Measurements from ENCODE around the gene CAPN12.

CAPN12 gene

GRCh38 chr19:38728752-38729541 lies 15.3 kb downstream of the CAPN12 start:
- H3K27me3 ChIP-seq (ENCODE audit: control insufficient read depth, insufficient read depth, low read length) = no peaks in the 10 kb centered on the region
- H3K27ac ChIP-seq (ENCODE audit: low read depth, low read length) = no peak overlapping the region
- no peak overlapping the region for H3K9ac ChIP-seq (ENCODE audit: low read length)
- no peaks in the 10 kb centered on the region for H3K9me3 ChIP-seq (ENCODE audit: control insufficient read depth, insufficient read depth, low read depth, low read length)
- H3K4me1 ChIP-seq (ENCODE audit: control insufficient read depth, insufficient read depth, low read length) = peaks cover 6% of the 10 kb centered on the region; the same call in 1 of the 2 replicates
- H3K4me3 ChIP-seq (ENCODE audit: low read depth, low read length) = no peak overlapping the region
- H3K36me3 ChIP-seq (ENCODE audit: control insufficient read depth, insufficient read depth, low read length) = peaks cover 76% of the 10 kb centered on the region

DNA sequence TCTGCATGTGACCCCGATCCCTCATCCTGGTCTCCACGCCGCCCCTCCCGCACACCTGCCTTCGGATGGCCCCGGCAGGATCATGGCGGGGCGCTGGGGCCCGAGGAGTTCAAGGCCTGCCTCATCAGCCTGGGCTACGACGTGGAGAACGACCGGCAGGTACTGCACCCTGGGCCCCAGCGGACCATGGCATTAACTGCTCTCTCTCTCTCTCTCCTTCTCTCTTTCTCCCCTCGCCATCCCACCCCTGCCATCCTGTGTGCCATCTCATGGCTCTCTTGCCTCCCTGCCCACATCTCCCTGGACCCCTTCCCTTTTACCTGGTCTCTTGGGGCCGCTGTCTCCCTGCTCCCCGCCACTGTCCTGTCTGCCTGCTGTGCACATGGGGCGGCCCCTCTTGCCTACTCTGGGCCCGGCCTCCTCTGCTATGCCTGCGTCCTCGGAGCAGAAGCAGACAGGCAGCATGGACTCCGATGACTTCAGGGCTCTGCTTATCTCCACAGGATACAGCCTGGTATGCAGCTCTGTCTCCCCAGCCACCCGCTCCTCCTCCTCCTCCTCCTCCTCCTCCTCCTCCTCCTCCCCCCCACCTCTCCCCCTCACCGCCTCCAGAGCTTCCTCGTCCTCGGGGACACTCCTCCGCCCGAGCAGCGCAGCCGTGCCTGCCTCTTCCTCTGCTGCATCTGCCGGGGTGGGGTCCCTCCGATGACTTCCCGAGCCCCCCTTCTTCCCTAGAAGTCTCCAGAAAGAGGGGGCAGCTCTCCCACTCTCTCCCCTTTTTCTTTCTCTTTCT lies 16.2 kb downstream of the CAPN12 start:
- Histone ChIP-seq H3K27ac (ENCODE audit: low read depth, low read length) (no peak overlapping the region), H3K4me1 (ENCODE audit: control insufficient read depth, insufficient read depth, low read length) (peaks cover 6% of the 10 kb centered on the region; the same call in 1 of the 2 replicates), H3K4me3 (ENCODE audit: low read depth, low read length) (no peak overlapping the region), H3K9ac (ENCODE audit: low read length) (no peak overlapping the region), H3K9me3 (ENCODE audit: control insufficient read depth, insufficient read depth, low read depth, low read length) (no peaks in the 10 kb centered on the region), H3K27me3 (ENCODE audit: control insufficient read depth, insufficient read depth, low read length) (no peaks in the 10 kb centered on the region), H3K36me3 (ENCODE audit: control insufficient read depth, insufficient read depth, low read length) (peaks cover 85% of the 10 kb centered on the region)

DNA sequence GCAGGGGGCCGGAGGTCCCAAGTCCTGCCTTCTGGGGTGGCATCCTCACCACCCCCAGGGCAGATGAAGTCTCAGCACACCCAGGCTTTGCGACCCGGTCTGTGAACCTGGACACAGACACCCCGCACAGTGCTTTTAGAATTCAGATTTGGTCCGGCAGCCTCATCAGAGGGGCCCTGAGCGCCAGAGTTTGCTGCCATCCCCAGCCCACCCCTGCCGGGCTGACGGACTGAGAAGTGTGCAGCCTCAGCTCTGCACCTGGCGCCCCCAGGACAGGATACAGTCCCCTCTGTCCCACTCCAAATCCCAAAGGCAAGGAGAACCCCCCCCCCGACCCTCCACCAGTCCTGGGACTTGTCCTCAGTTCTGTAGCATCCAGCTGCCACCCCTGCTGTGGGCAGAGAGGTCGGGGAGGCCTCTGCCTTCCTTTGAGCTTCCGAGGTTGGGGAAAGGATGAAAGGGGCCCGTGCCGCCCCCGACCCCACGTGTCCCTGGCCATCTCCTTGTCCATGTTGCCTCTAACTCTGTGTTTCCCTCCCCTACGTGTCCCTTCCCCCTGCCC lies 16.9 kb downstream of the CAPN12 start:
- Histone ChIP-seq H3K9me3 (ENCODE audit: control insufficient read depth, insufficient read depth, low read depth, low read length) (no peaks in the 10 kb centered on the region), H3K4me1 (ENCODE audit: control insufficient read depth, insufficient read depth, low read length) (peaks cover 6% of the 10 kb centered on the region; the same call in 1 of the 2 replicates), H3K27me3 (ENCODE audit: control insufficient read depth, insufficient read depth, low read length) (no peaks in the 10 kb centered on the region), H3K9ac (ENCODE audit: low read length) (no peak overlapping the region), H3K27ac (ENCODE audit: low read depth, low read length) (no peak overlapping the region), H3K4me3 (ENCODE audit: low read depth, low read length) (no peak overlapping the region), H3K36me3 (ENCODE audit: control insufficient read depth, insufficient read depth, low read length) (peaks cover 88% of the 10 kb centered on the region)

DNA sequence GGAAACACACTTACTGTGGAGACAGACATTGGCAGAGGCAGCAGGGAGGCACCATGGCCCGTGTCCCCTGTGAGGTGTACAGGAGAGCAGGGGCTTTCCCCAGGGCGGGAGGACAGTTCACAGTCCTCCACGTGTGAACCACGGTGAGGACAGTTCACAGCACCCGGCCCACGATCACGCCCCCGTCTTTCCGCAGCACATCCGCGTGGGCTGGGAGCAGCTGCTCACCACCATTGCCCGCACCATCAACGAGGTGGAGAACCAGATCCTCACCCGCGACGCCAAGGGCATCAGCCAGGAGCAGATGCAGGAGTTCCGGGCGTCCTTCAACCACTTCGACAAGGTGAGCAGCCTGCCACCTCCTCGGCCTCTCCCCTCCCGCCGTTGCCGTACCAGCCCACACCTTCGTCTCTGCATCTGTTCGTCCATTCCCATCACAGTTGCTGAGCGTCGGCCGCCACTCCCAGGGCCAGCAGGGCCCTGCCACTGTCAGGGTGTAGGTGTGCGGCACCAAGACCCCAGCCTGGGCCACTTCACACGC lies 17.4 kb downstream of the CAPN12 start:
- H3K4me3 ChIP-seq (ENCODE audit: low read depth, low read length) = no peak overlapping the region
- H3K4me1 ChIP-seq (ENCODE audit: control insufficient read depth, insufficient read depth, low read length) = peaks cover 6% of the 10 kb centered on the region; the same call in 1 of the 2 replicates
- H3K9ac ChIP-seq (ENCODE audit: low read length) = no peak overlapping the region
- H3K27ac ChIP-seq (ENCODE audit: low read depth, low read length) = no peak overlapping the region
- peaks cover 90% of the 10 kb centered on the region for H3K36me3 ChIP-seq (ENCODE audit: control insufficient read depth, insufficient read depth, low read length)
- no peaks in the 10 kb centered on the region for H3K27me3 ChIP-seq (ENCODE audit: control insufficient read depth, insufficient read depth, low read length)
- H3K9me3 ChIP-seq (ENCODE audit: control insufficient read depth, insufficient read depth, low read depth, low read length) = no peaks in the 10 kb centered on the region

- no peak overlapping the region for H3K9ac ChIP-seq (ENCODE audit: low read length)
- H3K4me3 ChIP-seq (ENCODE audit: low read depth, low read length) = no peak overlapping the region
- H3K9me3 ChIP-seq (ENCODE audit: control insufficient read depth, insufficient read depth, low read depth, low read length) = no peaks in the 10 kb centered on the region
- peaks cover 6% of the 10 kb centered on the region; the same call in 1 of the 2 replicates for H3K4me1 ChIP-seq (ENCODE audit: control insufficient read depth, insufficient read depth, low read length)
- peaks cover 90% of the 10 kb centered on the region for H3K36me3 ChIP-seq (ENCODE audit: control insufficient read depth, insufficient read depth, low read length)
- H3K27me3 ChIP-seq (ENCODE audit: control insufficient read depth, insufficient read depth, low read length) = no peaks in the 10 kb centered on the region
- no peak overlapping the region for H3K27ac ChIP-seq (ENCODE audit: low read depth, low read length)
Measured at GRCh38 chr19:38726284-38726673, 18.0 kb downstream of the CAPN12 start.

DNA sequence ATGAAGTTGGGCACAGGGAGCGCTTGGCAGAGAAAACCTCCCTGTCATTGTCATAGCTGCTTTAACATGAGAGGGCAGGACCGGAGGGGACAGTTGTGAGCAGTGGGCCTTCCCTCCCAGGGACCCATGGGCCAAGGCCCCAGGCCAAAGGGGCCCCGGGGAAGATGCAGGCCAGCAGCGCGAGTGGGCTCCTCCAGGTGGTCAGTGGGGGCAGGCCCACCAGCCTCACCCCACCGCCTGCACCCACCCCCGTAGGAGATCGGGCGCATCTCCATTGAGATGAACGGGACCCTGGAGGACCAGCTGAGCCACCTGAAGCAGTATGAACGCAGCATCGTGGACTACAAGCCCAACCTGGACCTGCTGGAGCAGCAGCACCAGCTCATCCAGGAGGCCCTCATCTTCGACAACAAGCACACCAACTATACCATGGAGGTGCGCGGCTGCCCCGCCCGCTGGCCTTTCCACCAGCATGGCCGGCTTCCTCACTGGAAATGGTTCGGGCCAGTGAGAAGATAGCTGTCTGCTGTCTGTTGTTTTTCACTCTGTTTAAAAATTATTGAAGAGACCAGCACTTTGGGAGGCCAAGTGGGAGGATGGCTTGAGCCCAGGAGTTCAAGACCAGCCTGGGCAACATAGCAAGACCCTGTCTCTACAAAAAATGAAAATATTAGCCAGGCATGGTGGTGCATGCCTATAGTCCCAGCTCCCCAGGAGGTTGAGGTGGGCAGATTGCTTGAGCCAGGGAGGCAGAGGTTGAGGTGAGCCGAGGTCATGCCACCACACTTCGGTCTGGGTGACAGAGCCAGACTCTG lies 18.6 kb downstream of the CAPN12 start:
- Histone ChIP-seq H3K9me3 (ENCODE audit: control insufficient read depth, insufficient read depth, low read depth, low read length) (no peaks in the 10 kb centered on the region), H3K9ac (ENCODE audit: low read length) (no peak overlapping the region), H3K4me1 (ENCODE audit: control insufficient read depth, insufficient read depth, low read length) (peaks cover 6% of the 10 kb centered on the region; the same call in 1 of the 2 replicates), H3K27me3 (ENCODE audit: control insufficient read depth, insufficient read depth, low read length) (no peaks in the 10 kb centered on the region), H3K4me3 (ENCODE audit: low read depth, low read length) (no peak overlapping the region), H3K36me3 (ENCODE audit: control insufficient read depth, insufficient read depth, low read length) (peaks cover 90% of the 10 kb centered on the region), H3K27ac (ENCODE audit: low read depth, low read length) (no peak overlapping the region)

- no peak overlapping the region for H3K27ac ChIP-seq (ENCODE audit: low read depth, low read length)
Measured at GRCh38 chr19:38723990-38724854, 20.1 kb downstream of the CAPN12 start.

GRCh38 chr19:38723606-38723965 lies 20.7 kb downstream of the CAPN12 start:
- H3K4me1 ChIP-seq (ENCODE audit: control insufficient read depth, insufficient read depth, low read length) = peaks cover 9% of the 10 kb centered on the region; the same call in 1 of the 2 replicates
- H3K9ac ChIP-seq (ENCODE audit: low read length) = no peak overlapping the region
- no peaks in the 10 kb centered on the region for H3K27me3 ChIP-seq (ENCODE audit: control insufficient read depth, insufficient read depth, low read length)
- H3K4me3 ChIP-seq (ENCODE audit: low read depth, low read length) = no peak overlapping the region
- H3K9me3 ChIP-seq (ENCODE audit: control insufficient read depth, insufficient read depth, low read depth, low read length) = no peaks in the 10 kb centered on the region
- no peak overlapping the region for H3K27ac ChIP-seq (ENCODE audit: low read depth, low read length)
- peaks cover 98% of the 10 kb centered on the region for H3K36me3 ChIP-seq (ENCODE audit: control insufficient read depth, insufficient read depth, low read length)

More at GRCh38 chr19:38723990-38724854, 20.1 kb downstream of the CAPN12 start:
- Histone ChIP-seq H3K4me3 (ENCODE audit: low read depth, low read length) (no peak overlapping the region), H3K9ac (ENCODE audit: low read length) (no peak overlapping the region), H3K36me3 (ENCODE audit: control insufficient read depth, insufficient read depth, low read length) (peaks cover 98% of the 10 kb centered on the region), H3K4me1 (ENCODE audit: control insufficient read depth, insufficient read depth, low read length) (peaks cover 6% of the 10 kb centered on the region; the same call in 1 of the 2 replicates), H3K27me3 (ENCODE audit: control insufficient read depth, insufficient read depth, low read length) (no peaks in the 10 kb centered on the region), H3K9me3 (ENCODE audit: control insufficient read depth, insufficient read depth, low read depth, low read length) (no peaks in the 10 kb centered on the region)

- no peak overlapping the region for H3K9ac ChIP-seq (ENCODE audit: low read length)
- H3K27ac ChIP-seq (ENCODE audit: low read depth, low read length) = no peak overlapping the region
- H3K27me3 ChIP-seq (ENCODE audit: control insufficient read depth, insufficient read depth, low read length) = no peaks in the 10 kb centered on the region
- H3K4me3 ChIP-seq (ENCODE audit: low read depth, low read length) = no peak overlapping the region
- H3K4me1 ChIP-seq (ENCODE audit: control insufficient read depth, insufficient read depth, low read length) = peaks cover 10% of the 10 kb centered on the region; the same call in 1 of the 2 replicates
- peaks cover 100% of the 10 kb centered on the region for H3K36me3 ChIP-seq (ENCODE audit: control insufficient read depth, insufficient read depth, low read length)
- H3K9me3 ChIP-seq (ENCODE audit: control insufficient read depth, insufficient read depth, low read depth, low read length) = no peaks in the 10 kb centered on the region
Measured at GRCh38 chr19:38722947-38723605, 21.2 kb downstream of the CAPN12 start.

All from HUES6 (cell line).